ENCODE data around the gene HIVEP2. TPM values are rescaled to one million over a fixed set of nuclear protein-coding genes. Genes with fewer than 3 reads are reported as not detected.
A peak's percentile ranks its signal among the peaks of the same experiment; 100 is the strongest.

Gene HIVEP2
- polyA plus RNA-seq, 3 donors: 0.16 to 1.4 (median 0.64) TPM

GRCh38 chr6:142860498-142860897 is 84.5 kb downstream of the HIVEP2 start:
- Mint-ChIP-seq H3K9me3 (peaks cover 0 to 4% (median 0%) of the 10 kb centered on the region in 7 donors), H3K4me3 (no peak overlapping the region), H3K4me1 (peaks cover 16% of the 10 kb centered on the region), H3K27me3 (ENCODE audit: low read depth in 3 of 3) (peaks cover 4 to 5% (median 5%) of the 10 kb centered on the region in 3 donors), H3K36me3 (no peaks in the 10 kb centered on the region), H3K27ac (no peak overlapping the region)
- Histone ChIP-seq H3K27ac (ENCODE audit: low read depth in 1 of 2, low read length in 2 of 2) (no peak overlapping the region), H3K9ac (ENCODE audit: insufficient read depth, low read length, poor library complexity, severe bottlenecking) (no peak overlapping the region), H3K4me3 (replicated peaks in 1 of 3; ENCODE audit: low read depth in 2 of 3, low read length in 3 of 3) (no peak overlapping the region), H3K4me1 (ENCODE audit: control insufficient read depth in 1 of 2, insufficient read depth in 2 of 2, low read length in 2 of 2) (peaks cover 11 to 16% of the 10 kb centered on the region in 2 donors), H2AFZ (ENCODE audit: insufficient read depth, low read depth, low read length, poor library complexity, severe bottlenecking) (no peak overlapping the region), H3K9me3 (replicated peaks in 1 of 2; ENCODE audit: control insufficient read depth in 1 of 2, insufficient read depth in 1 of 2, low read length in 2 of 2) (no peaks in the 10 kb centered on the region), H3K36me3 (replicated peaks in 1 of 2; ENCODE audit: control insufficient read depth in 1 of 2, insufficient read depth in 2 of 2, low read length in 2 of 2) (no peaks in the 10 kb centered on the region), H3K4me2 (replicated peaks; ENCODE audit: extremely low read depth, low read length, poor library complexity, severe bottlenecking) (no peak overlapping the region), H4K20me1 (ENCODE audit: insufficient read depth, low read length) (no peaks in the 10 kb centered on the region), H3K27me3 (ENCODE audit: control insufficient read depth in 2 of 2, insufficient read depth in 2 of 2, low read length in 2 of 2) (no peaks in the 10 kb centered on the region), H3K79me2 (ENCODE audit: insufficient read depth, low read length) (no peaks in the 10 kb centered on the region)
- intact Hi-C loops (cut with micrococcal nuclease): no loop called here
- DNase-seq: no peak
- TF ChIP-seq, protein P1, sequence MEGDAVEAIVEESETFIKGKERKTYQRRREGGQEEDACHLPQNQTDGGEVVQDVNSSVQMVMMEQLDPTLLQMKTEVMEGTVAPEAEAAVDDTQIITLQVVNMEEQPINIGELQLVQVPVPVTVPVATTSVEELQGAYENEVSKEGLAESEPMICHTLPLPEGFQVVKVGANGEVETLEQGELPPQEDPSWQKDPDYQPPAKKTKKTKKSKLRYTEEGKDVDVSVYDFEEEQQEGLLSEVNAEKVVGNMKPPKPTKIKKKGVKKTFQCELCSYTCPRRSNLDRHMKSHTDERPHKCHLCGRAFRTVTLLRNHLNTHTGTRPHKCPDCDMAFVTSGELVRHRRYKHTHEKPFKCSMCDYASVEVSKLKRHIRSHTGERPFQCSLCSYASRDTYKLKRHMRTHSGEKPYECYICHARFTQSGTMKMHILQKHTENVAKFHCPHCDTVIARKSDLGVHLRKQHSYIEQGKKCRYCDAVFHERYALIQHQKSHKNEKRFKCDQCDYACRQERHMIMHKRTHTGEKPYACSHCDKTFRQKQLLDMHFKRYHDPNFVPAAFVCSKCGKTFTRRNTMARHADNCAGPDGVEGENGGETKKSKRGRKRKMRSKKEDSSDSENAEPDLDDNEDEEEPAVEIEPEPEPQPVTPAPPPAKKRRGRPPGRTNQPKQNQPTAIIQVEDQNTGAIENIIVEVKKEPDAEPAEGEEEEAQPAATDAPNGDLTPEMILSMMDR (IDR thresholded peaks at IDR 0.05): no peak
- WGBS (ENCODE audit: insufficient coverage): 98% methylated on average over 4 of the region's 6 CpGs

DNA sequence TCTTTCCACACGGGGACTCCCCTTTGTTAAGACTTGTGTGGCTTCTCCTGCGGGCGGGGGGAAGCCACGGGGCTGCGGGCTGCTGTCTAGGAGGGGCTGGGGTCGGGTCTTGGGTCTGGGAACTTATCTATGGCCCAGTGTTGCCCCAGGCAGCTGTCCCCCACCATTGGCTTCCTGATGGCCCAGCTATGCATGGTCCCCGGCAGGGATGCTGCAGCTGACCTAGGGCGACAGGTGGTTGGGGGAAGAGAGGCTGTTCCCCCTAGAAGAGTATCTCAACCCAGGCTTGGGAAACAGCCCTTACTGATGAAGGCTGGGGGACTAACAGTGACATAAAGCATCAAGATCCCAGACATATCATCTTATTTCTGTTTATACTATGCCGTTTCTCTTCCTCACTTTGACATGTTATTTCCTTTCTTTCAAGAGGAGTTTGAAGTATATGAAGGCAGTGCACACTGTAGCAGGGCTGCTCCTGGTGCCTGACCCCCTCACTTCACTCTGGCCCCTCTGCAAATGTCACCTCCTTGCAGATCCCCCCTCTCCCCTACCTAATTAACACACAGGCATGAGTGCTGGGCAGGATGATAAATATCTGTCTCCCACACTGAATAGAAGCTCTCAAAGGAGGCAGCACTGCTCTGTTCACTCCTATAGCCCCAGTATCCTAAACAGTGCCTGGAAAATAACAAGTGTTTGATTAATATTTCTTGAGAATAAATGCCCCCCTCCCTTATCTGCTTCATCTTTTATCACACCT is 87.0 kb downstream of the HIVEP2 start:
- Mint-ChIP-seq H3K27me3 (ENCODE audit: low read depth in 3 of 3) (peaks cover 3 to 5% (median 4%) of the 10 kb centered on the region in 3 donors), H3K4me1 (peaks cover 28% of the 10 kb centered on the region), H3K9me3 (peaks cover 0 to 2% (median 0%) of the 10 kb centered on the region in 7 donors), H3K36me3 (peaks cover 0 to 3% of the 10 kb centered on the region in 2 donors), H3K27ac (peak overlapping the region in 2 of 7 donors; percentile 4 to 65), H3K4me3 (no peak overlapping the region)
- Histone ChIP-seq H3K4me1 (ENCODE audit: control insufficient read depth in 1 of 2, insufficient read depth in 2 of 2, low read length in 2 of 2) (peaks cover 18 to 22% of the 10 kb centered on the region in 2 donors), H3K4me3 (replicated peaks in 1 of 3; ENCODE audit: low read depth in 2 of 3, low read length in 3 of 3) (no peak overlapping the region), H3K9ac (ENCODE audit: insufficient read depth, low read length, poor library complexity, severe bottlenecking) (no peak overlapping the region), H3K27ac (ENCODE audit: low read depth in 1 of 2, low read length in 2 of 2) (no peak overlapping the region), H4K20me1 (ENCODE audit: insufficient read depth, low read length) (no peaks in the 10 kb centered on the region), H3K36me3 (replicated peaks in 1 of 2; ENCODE audit: control insufficient read depth in 1 of 2, insufficient read depth in 2 of 2, low read length in 2 of 2) (no peaks in the 10 kb centered on the region), H2AFZ (ENCODE audit: insufficient read depth, low read depth, low read length, poor library complexity, severe bottlenecking) (no peak overlapping the region), H3K27me3 (ENCODE audit: control insufficient read depth in 2 of 2, insufficient read depth in 2 of 2, low read length in 2 of 2) (no peaks in the 10 kb centered on the region), H3K9me3 (replicated peaks in 1 of 2; ENCODE audit: control insufficient read depth in 1 of 2, insufficient read depth in 1 of 2, low read length in 2 of 2) (no peaks in the 10 kb centered on the region), H3K79me2 (ENCODE audit: insufficient read depth, low read length) (no peaks in the 10 kb centered on the region), H3K4me2 (replicated peaks; ENCODE audit: extremely low read depth, low read length, poor library complexity, severe bottlenecking) (peak overlapping the region; percentile 24)
- 22% methylated on average over 6 of the region's 9 CpGs for WGBS (ENCODE audit: insufficient coverage)
- TF ChIP-seq, protein P1 (IDR thresholded peaks at IDR 0.05): no peak
- intact Hi-C loops (cut with micrococcal nuclease): no loop called here
- no peak for DNase-seq
